ENCODE results near the gene DOLPP1. TPM values are rescaled to one million over a fixed set of nuclear protein-coding genes. Genes with fewer than 3 reads are reported as not detected.

Gene DOLPP1
- total RNA-seq, 1 donor from 2014 or later = 12.3 TPM

DNA sequence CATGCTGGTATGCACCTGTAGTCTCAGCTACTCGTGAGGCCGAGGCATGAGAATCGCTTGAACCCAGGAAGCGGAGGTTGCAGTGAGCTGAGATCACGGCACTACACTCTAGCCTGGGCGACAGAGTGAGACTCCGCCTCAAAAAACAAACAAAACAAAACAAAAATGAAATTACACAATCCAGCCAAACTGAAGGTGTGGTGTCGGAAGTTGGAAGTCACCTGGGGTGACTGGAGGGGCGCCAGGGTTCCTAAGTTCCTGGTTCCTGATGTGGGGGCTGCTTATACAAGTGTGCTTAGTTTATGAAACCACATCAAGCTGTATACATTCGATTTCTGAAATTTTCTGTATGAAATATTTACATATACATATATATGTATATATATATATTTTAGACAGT is 3.7 kb upstream of the DOLPP1 start:
- Mint-ChIP-seq H3K36me3 (ENCODE audit: low read depth) (no peaks in the 10 kb centered on the region), H3K4me3 (ENCODE audit: unreplicated experiment) (no peak overlapping the region), H3K4me1 (ENCODE audit: low read depth) (peaks cover 21% of the 10 kb centered on the region), H3K9me3 (ENCODE audit: low read depth) (no peaks in the 10 kb centered on the region), H3K27ac (ENCODE audit: unreplicated experiment) (no peak overlapping the region), H3K27me3 (ENCODE audit: low read depth) (no peaks in the 10 kb centered on the region)
- TF ChIP-seq CTCF (IDR thresholded peaks at IDR 0.05) = no peak
- no peak for DNase-seq (ENCODE audit: low spot score)

DNA sequence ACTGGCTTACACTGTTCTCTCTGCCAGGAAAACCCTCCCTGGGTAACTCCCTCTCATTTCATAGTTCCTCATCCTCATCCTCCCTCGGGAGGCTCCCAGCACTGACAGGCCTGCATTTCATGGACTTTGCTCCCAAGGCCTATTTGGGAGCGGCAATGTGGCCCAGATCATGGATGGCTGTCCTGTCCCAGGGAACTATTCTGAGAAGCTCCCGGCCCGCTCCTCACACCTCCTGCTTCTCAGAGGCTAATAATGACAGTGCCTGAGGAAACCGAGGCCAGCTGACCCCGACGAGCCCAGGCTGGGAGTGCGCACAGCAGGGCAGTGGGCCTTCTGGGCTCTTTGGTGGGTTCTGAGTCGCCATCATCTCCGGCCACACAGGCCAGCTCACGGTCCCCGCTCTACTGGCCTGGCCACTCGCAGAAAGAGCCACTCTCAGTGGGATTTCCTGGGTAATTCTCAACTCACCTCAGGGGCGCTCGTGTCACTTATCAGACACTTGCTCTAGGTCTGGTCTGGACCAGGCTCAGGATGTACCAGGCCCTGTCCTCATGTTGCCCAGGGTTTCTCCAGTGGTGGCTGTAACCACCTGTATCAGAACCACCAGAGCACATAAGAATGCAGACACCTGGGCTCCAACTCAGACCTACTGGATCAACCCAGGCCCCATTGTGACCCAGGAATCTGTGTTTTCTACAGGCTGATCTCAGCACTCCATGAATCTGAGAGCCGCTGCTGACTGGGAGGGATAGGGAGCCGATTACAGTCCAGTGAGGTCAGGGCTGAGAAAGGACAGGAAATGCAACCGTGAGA is 2.0 kb upstream of the DOLPP1 start:
- Mint-ChIP-seq H3K27me3 (ENCODE audit: low read depth) (no peaks in the 10 kb centered on the region), H3K4me3 (ENCODE audit: unreplicated experiment) (peak overlapping the region; percentile 19), H3K9me3 (ENCODE audit: low read depth) (no peaks in the 10 kb centered on the region), H3K4me1 (ENCODE audit: low read depth) (peaks cover 21% of the 10 kb centered on the region), H3K27ac (ENCODE audit: unreplicated experiment) (no peak overlapping the region), H3K36me3 (ENCODE audit: low read depth) (no peaks in the 10 kb centered on the region)
- DNase-seq (ENCODE audit: low spot score) = peak; percentile 52
- no peak for TF ChIP-seq CTCF (IDR thresholded peaks at IDR 0.05)

GRCh38 chr9:129079829-129080228 is 1.1 kb upstream of the DOLPP1 start:
- peak overlapping the region; percentile 78 for H3K4me3 Mint-ChIP-seq (ENCODE audit: unreplicated experiment)
- DNase-seq (ENCODE audit: low spot score) = no peak
- no peaks in the 10 kb centered on the region for H3K36me3 Mint-ChIP-seq (ENCODE audit: low read depth)
- no peak for TF ChIP-seq CTCF (IDR thresholded peaks at IDR 0.05)
- H3K9me3 Mint-ChIP-seq (ENCODE audit: low read depth) = no peaks in the 10 kb centered on the region
- peaks cover 21% of the 10 kb centered on the region for H3K4me1 Mint-ChIP-seq (ENCODE audit: low read depth)
- no peak overlapping the region for H3K27ac Mint-ChIP-seq (ENCODE audit: unreplicated experiment)
- no peaks in the 10 kb centered on the region for H3K27me3 Mint-ChIP-seq (ENCODE audit: low read depth)

GRCh38 chr9:129080298-129080600 is 662 bp upstream of the DOLPP1 start:
- no peaks in the 10 kb centered on the region for H3K9me3 Mint-ChIP-seq (ENCODE audit: low read depth)
- peak overlapping the region; percentile 59 for H3K27ac Mint-ChIP-seq (ENCODE audit: unreplicated experiment)
- H3K4me1 Mint-ChIP-seq (ENCODE audit: low read depth) = peaks cover 21% of the 10 kb centered on the region
- H3K27me3 Mint-ChIP-seq (ENCODE audit: low read depth) = no peaks in the 10 kb centered on the region
- H3K36me3 Mint-ChIP-seq (ENCODE audit: low read depth) = no peaks in the 10 kb centered on the region
- TF ChIP-seq CTCF (IDR thresholded peaks at IDR 0.05) = no peak
- DNase-seq (ENCODE audit: low spot score) = no peak
- peak overlapping the region; percentile 78 for H3K4me3 Mint-ChIP-seq (ENCODE audit: unreplicated experiment)

DNA sequence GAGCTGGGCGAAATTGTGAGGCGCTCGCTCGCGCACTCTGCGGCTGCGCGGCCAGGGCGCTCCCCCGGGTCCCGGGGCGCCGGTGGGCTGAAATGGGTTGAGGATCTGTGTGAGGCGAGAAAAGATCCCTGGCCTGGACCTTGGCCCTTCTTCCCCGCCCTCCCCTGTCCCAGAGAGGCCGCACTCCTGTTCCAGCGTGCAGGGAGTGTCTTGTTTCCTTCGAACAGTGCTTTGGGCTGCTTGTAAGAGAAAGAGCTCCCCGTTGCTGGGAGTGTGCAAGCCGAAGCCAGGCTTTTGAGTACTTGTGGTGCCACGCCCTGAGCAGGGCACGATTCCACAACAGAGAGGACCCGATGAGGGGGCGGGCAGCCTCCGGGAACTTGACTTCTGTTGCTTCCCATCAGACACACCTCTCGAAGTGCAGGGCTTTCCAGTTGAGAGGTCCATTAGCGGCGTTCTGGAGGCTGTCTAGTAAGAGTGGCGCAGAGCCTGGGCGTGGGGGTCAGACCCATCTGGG is 535 bp downstream of the DOLPP1 start:
- peak overlapping the region; percentile 78 for H3K4me3 Mint-ChIP-seq (ENCODE audit: unreplicated experiment)
- peak overlapping the region; percentile 17 for H3K27ac Mint-ChIP-seq (ENCODE audit: unreplicated experiment)
- no peaks in the 10 kb centered on the region for H3K36me3 Mint-ChIP-seq (ENCODE audit: low read depth)
- peaks cover 18% of the 10 kb centered on the region for H3K4me1 Mint-ChIP-seq (ENCODE audit: low read depth)
- H3K27me3 Mint-ChIP-seq (ENCODE audit: low read depth) = no peaks in the 10 kb centered on the region
- DNase-seq (ENCODE audit: low spot score) = no peak
- no peaks in the 10 kb centered on the region for H3K9me3 Mint-ChIP-seq (ENCODE audit: low read depth)
- TF ChIP-seq CTCF (IDR thresholded peaks at IDR 0.05) = no peak

Measured in chondrocyte (in vitro differentiated cells).